Astrocyte (in vitro differentiated cells and primary cell): Measurements from ENCODE around the gene HOXA13. TPM values are rescaled to one million over a fixed set of nuclear protein-coding genes. Genes with fewer than 3 reads are reported as not detected.

Experiments used
- DNase-seq: peaks from one replicate; pipeline ENCODE4 v3.0.0-alpha.2; 2010; ENCODE audit warnings: low read depth
- FAIRE-seq: peaks from 2 replicates; lab custom pipeline; 2011; peaks lifted over from hg19 to GRCh38; lab: Jason Lieb, UNC
- H2AFZ ChIP-seq: 2 replicates; pipeline ENCODE4 v1.6.0; 2012; ENCODE audit warnings: low read depth, low read length, inconsistent platforms
- H3K27ac ChIP-seq: 2 replicates; pipeline ENCODE4 v1.5.1; 2011; ENCODE audit warnings: low read depth, low read length, inconsistent platforms
- H3K27me3 ChIP-seq: 2 replicates; pipeline ENCODE4 v1.6.0; 2011; ENCODE audit warnings: low read length, inconsistent platforms; ENCODE audit not compliant: insufficient read depth
- H3K36me3 ChIP-seq: 2 replicates; pipeline ENCODE4 v1.5.1; 2011; ENCODE audit warnings: low read length, inconsistent platforms; ENCODE audit not compliant: insufficient read depth
- H3K4me1 ChIP-seq: 2 replicates; pipeline ENCODE4 v1.5.1; 2011; ENCODE audit warnings: low read length, inconsistent platforms; ENCODE audit not compliant: insufficient read depth
- H3K4me2 ChIP-seq: 2 replicates; pipeline ENCODE4 v1.6.0; 2012; ENCODE audit warnings: low read length, inconsistent platforms
- H3K4me3 ChIP-seq: 2 replicates; pipeline ENCODE4 v1.5.1; 2011; ENCODE audit warnings: low read depth, mild to moderate bottlenecking, low read length, inconsistent platforms; ENCODE audit not compliant: insufficient read depth
- H3K79me2 ChIP-seq: 2 replicates; pipeline ENCODE4 v1.6.0; 2012; ENCODE audit warnings: mild to moderate bottlenecking, low read length, inconsistent platforms; ENCODE audit not compliant: insufficient read depth
- H3K9ac ChIP-seq: 2 replicates; pipeline ENCODE4 v1.6.0; 2012; ENCODE audit warnings: mild to moderate bottlenecking, low read length, inconsistent platforms
- H3K9me3 ChIP-seq: 2 replicates; pipeline ENCODE4 v1.5.1; 2012; ENCODE audit warnings: low read depth, mild to moderate bottlenecking, low read length, inconsistent platforms; ENCODE audit not compliant: insufficient read depth
- H4K20me1 ChIP-seq: 2 replicates; pipeline ENCODE4 v1.6.0; 2012; ENCODE audit warnings: low read length, inconsistent platforms; ENCODE audit not compliant: insufficient read depth
- H3K27ac Mint-ChIP-seq: one replicate; pipeline ENCODE4 v1.8.0; 2021; ENCODE audit warnings: mild to moderate bottlenecking, mixed read lengths; ENCODE audit not compliant: unreplicated experiment
- H3K27me3 Mint-ChIP-seq: one replicate; pipeline ENCODE4 v1.8.0; 2021; ENCODE audit warnings: low read depth, mixed read lengths; ENCODE audit not compliant: unreplicated experiment
- H3K36me3 Mint-ChIP-seq: one replicate; pipeline ENCODE4 v1.8.0; 2021; ENCODE audit warnings: low read depth, mixed read lengths; ENCODE audit not compliant: unreplicated experiment
- H3K4me1 Mint-ChIP-seq: one replicate; pipeline ENCODE4 v1.8.0; 2021; ENCODE audit warnings: low read depth, mixed read lengths; ENCODE audit not compliant: unreplicated experiment
- H3K4me3 Mint-ChIP-seq: one replicate; pipeline ENCODE4 v1.8.0; 2021; ENCODE audit warnings: mild to moderate bottlenecking, moderate library complexity, mixed read lengths; ENCODE audit not compliant: unreplicated experiment
- H3K9me3 Mint-ChIP-seq: one replicate; pipeline ENCODE4 v1.8.0; 2021; ENCODE audit warnings: mild to moderate bottlenecking, mixed read lengths; ENCODE audit not compliant: unreplicated experiment
- EZH2 ChIP-seq: IDR thresholded peaks from 2 replicates; pipeline ENCODE4 v1.6.1; 2012; ENCODE audit warnings: mild to moderate bottlenecking, low read length, inconsistent platforms; ENCODE audit not compliant: insufficient read depth
- total RNA-seq: library from RNA; stranded (reverse); gene quantifications from 2 replicates; pipeline ENCODE4 v1.2.1, GENCODE V29; 2021
- TF ChIP-seq, protein P1 (sequence below): IDR thresholded peaks from 2 replicates; pipeline ENCODE4 v1.5.1; 2011; ENCODE audit warnings: low read depth, mild to moderate bottlenecking, inconsistent platforms, low read length, moderate library complexity; ENCODE audit not compliant: insufficient read depth

Gene HOXA13
- total RNA-seq, 1 donor from 2014 or later: not detected

DNA sequence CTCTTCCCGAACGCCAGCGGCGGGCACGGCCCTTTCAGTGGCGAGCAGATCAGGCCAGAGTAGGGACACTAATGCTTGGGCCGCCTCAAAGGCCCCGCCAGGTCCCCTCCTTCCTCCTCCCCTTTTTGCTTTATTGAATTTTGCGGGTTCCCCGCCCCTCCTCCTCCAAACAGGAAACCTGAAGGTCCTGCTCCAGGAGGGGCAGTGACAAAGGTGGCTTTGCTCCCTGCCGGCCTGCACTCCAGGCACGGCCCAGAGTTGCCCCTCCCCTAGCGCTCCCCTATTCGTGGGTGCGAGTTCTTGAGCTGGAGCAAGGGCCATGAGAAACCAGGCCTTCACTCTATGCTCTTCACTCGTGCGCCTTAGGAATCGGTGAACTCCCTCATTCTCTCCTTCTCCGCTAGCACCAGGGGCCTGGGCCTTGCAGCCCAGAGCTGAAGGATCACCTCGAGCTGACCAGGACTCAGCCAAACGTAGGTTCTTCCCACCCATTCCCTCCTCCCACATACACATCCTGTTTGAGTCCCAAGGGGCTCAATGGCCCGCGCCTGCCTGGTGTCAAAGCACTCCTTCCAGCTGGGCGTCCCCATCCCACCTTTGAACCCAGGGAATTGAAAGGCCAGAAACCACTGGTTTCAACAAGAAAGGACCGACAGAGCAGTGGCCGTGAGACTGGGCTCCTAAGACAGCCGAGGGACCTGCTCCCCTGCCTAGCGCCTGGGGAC lies 51.7 kb downstream of the HOXA13 start:
- H3K79me2 ChIP-seq: no peaks in the 10 kb centered on the region
- no peak overlapping the region for H3K9ac ChIP-seq
- H3K4me1 ChIP-seq: peaks cover 5% of the 10 kb centered on the region
- FAIRE-seq: no peak
- H3K27me3 ChIP-seq: peaks cover 95% of the 10 kb centered on the region
- TF ChIP-seq EZH2: peak; percentile 62
- TF ChIP-seq, protein P1, sequence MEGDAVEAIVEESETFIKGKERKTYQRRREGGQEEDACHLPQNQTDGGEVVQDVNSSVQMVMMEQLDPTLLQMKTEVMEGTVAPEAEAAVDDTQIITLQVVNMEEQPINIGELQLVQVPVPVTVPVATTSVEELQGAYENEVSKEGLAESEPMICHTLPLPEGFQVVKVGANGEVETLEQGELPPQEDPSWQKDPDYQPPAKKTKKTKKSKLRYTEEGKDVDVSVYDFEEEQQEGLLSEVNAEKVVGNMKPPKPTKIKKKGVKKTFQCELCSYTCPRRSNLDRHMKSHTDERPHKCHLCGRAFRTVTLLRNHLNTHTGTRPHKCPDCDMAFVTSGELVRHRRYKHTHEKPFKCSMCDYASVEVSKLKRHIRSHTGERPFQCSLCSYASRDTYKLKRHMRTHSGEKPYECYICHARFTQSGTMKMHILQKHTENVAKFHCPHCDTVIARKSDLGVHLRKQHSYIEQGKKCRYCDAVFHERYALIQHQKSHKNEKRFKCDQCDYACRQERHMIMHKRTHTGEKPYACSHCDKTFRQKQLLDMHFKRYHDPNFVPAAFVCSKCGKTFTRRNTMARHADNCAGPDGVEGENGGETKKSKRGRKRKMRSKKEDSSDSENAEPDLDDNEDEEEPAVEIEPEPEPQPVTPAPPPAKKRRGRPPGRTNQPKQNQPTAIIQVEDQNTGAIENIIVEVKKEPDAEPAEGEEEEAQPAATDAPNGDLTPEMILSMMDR: no peak
- Mint-ChIP-seq H3K4me3 (no peak overlapping the region), H3K36me3 (no peaks in the 10 kb centered on the region), H3K9me3 (peaks cover 55% of the 10 kb centered on the region), H3K27ac (no peak overlapping the region), H3K27me3 (peaks cover 82% of the 10 kb centered on the region), H3K4me1 (no peaks in the 10 kb centered on the region)
- H3K4me2 ChIP-seq: no peak overlapping the region
- no peaks in the 10 kb centered on the region for H3K36me3 ChIP-seq
- H4K20me1 ChIP-seq: peaks cover 2% of the 10 kb centered on the region
- H2AFZ ChIP-seq: no peak overlapping the region
- H3K4me3 ChIP-seq: no peak overlapping the region
- peaks cover 22% of the 10 kb centered on the region for H3K9me3 ChIP-seq
- no peak overlapping the region for H3K27ac ChIP-seq
- DNase-seq: no peak

DNA sequence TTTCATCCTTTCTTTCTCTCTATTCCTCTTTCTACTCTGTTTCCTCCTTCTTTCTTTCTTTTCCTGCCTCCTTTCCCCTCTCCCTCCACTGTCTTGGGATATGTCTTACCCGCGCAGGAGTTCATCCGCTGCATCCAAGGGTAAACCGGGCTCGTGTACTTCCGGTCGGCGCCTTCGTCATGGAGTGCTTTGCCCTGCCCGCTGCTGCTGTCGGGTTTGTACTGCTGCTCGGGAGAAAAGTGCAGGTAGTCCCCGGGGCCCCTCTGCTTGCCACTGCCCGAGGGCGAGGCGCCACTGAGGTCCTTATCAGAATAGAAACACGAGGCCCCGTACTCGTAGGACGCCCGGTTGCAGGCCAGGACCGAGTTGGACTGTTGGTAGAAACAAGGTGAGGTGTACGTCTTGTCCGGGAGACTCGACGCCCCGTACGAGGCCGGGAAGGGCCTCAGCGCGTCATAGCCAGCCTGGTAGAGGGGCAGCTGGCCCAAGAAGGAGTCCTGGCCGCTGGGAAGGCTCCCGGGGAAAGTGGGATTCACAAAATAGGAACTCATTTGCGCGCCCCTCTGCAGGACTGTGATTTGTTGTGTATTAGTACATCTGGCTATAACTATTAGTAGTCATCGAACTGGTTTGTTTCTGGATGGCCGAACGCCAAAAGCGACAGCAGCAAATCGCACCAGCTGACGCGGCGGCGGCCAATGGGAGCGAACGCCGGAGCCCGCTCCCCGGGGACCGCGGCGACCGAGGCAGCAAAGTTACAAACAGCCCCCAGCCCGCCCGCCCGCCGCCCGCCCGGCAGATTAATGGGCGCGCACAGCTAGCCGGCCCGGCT lies 52.5 kb downstream of the HOXA13 start, which contains the start of gene HOXA6:
Gene HOXA6 (minus strand): TSS at position 576 of the 832 bp plus-strand sequence. CDS start 25 bp downstream, at position 551.
- Mint-ChIP-seq H3K4me3 (no peak within 1 kb of the TSS), H3K9me3 (peaks cover 55% of the 10 kb centered on the region), H3K4me1 (no peaks in the 10 kb centered on the region), H3K27me3 (peaks cover 82% of the 10 kb centered on the region), H3K27ac (no peak within 1 kb of the TSS), H3K36me3 (no peaks in the 10 kb centered on the region)
- no peak for DNase-seq
- peaks cover 22% of the 10 kb centered on the region for H3K9me3 ChIP-seq
- H3K27me3 ChIP-seq: peaks cover 94% of the 10 kb centered on the region
- no peaks in the 10 kb centered on the region for H3K36me3 ChIP-seq
- H2AFZ ChIP-seq: peak within 1 kb of the TSS; percentile 18
- no peak within 1 kb of the TSS for H3K9ac ChIP-seq
- FAIRE-seq: no peak
- H3K79me2 ChIP-seq: no peaks in the 10 kb centered on the region
- H3K27ac ChIP-seq: no peak within 1 kb of the TSS
- H3K4me1 ChIP-seq: peaks cover 5% of the 10 kb centered on the region
- peak; percentile 67 for TF ChIP-seq EZH2
- TF ChIP-seq, protein P1: no peak
- H3K4me3 ChIP-seq: no peak within 1 kb of the TSS
- H3K4me2 ChIP-seq: no peak within 1 kb of the TSS
- peaks cover 2% of the 10 kb centered on the region for H4K20me1 ChIP-seq
